CD1c-positive myeloid dendritic cell (primary cell): ENCODE measurements around the gene FRA10AC1.
"Not testable (repeated sequence)": the region's sequence is repeated elsewhere in the genome, so short reads cannot be mapped to it uniquely, and the experiment has no call there.

ENCODE experiments used
- DNase-seq: peaks from one replicate; pipeline ENCODE4 v3.0.0-alpha.2; 2016; ENCODE audit errors: extremely low spot score

FRA10AC1 gene

GRCh38 chr10:93703066-93703465 lies 674 bp upstream of the FRA10AC1 start:
- no peak for DNase-seq

GRCh38 chr10:93701866-93702209 lies 554 bp downstream of the FRA10AC1 start:
- peak; percentile 59 for DNase-seq

- no peak for DNase-seq
Observed at GRCh38 chr10:93697207-93697606, 5.2 kb downstream of the FRA10AC1 start.

GRCh38 chr10:93696582-93696981 lies 5.8 kb downstream of the FRA10AC1 start:
- not testable (repeated sequence) for DNase-seq

GRCh38 chr10:93695740-93696139 lies 6.7 kb downstream of the FRA10AC1 start:
- no peak for DNase-seq

GRCh38 chr10:93687737-93688136 lies 14.7 kb downstream of the FRA10AC1 start:
- no peak for DNase-seq

- peak; percentile 75 for DNase-seq
Observed at GRCh38 chr10:93680412-93681047, 21.9 kb downstream of the FRA10AC1 start.

GRCh38 chr10:93678805-93679587 lies 23.4 kb downstream of the FRA10AC1 start:
- no peak for DNase-seq

- DNase-seq: no peak
Observed at GRCh38 chr10:93678386-93678785, 24.0 kb downstream of the FRA10AC1 start.

- no peak for DNase-seq
Observed at GRCh38 chr10:93673791-93674190, 28.6 kb downstream of the FRA10AC1 start.

- DNase-seq: no peak
Observed at GRCh38 chr10:93672890-93673289, 29.5 kb downstream of the FRA10AC1 start.

GRCh38 chr10:93672022-93672678 lies 30.2 kb downstream of the FRA10AC1 start:
- no peak for DNase-seq

- DNase-seq: no peak
Observed at GRCh38 chr10:93671042-93671441, 31.4 kb downstream of the FRA10AC1 start.

- DNase-seq: no peak
Observed at GRCh38 chr10:93670372-93670771, 32.0 kb downstream of the FRA10AC1 start.

- DNase-seq: no peak
Observed at GRCh38 chr10:93667795-93668194, 34.6 kb downstream of the FRA10AC1 start.

- no peak for DNase-seq
Observed at GRCh38 chr10:93666030-93666429, 36.4 kb downstream of the FRA10AC1 start.

GRCh38 chr10:93657757-93658156 lies 44.6 kb downstream of the FRA10AC1 start:
- DNase-seq: no peak

GRCh38 chr10:93656155-93656554 lies 46.2 kb downstream of the FRA10AC1 start:
- DNase-seq: no peak

GRCh38 chr10:93654201-93654600 lies 48.2 kb downstream of the FRA10AC1 start:
- no peak for DNase-seq

- no peak for DNase-seq
Observed at GRCh38 chr10:93652857-93653256, 49.5 kb downstream of the FRA10AC1 start.

GRCh38 chr10:93639791-93640190 lies 62.6 kb downstream of the FRA10AC1 start:
- DNase-seq: no peak

- DNase-seq: no peak
Observed at GRCh38 chr10:93630625-93631557, 71.5 kb downstream of the FRA10AC1 start.
